HepG2 (cell line): ENCODE measurements around the gene C3orf18. TPM values are rescaled to one million over a fixed set of nuclear protein-coding genes. Genes with fewer than 3 reads are reported as not detected.

Experiments
- ATAC-seq: fragments of 200-7000 bp; cut with Tn5 transposase; 3 replicates; pipeline ENCODE4 v1.9.1; 2020; ENCODE audit warnings: mild to moderate bottlenecking, moderate library complexity
- BruUV-seq: library from RNA; stranded (reverse); fragments of 400-500 nt; replicated peaks from 2 replicates; lab custom pipeline; 2021; lab: Mats Ljungman, UMichigan
- CTCF ChIA-PET: fragments of 300-600 bp; formaldehyde crosslinking; extraction: SDS; loops from one replicate; lab custom pipeline; 2021; ENCODE audit warnings: low total read pairs, inconsistent platforms, low intra/inter-chr PET ratio; lab: Yijun Ruan, JAX
- POLR2A ChIA-PET: fragments of 350-600 bp; sonication (Branson Sonifier 250); formaldehyde crosslinking; loops from one replicate; lab custom pipeline; 2020; ENCODE audit warnings: antibody characterized with exemption, inconsistent platforms; lab: Yijun Ruan, JAX
- DNase-seq: peaks from one replicate; pipeline ENCODE4 v3.0.0-alpha.2; 2015; ENCODE audit warnings: low spot score
- FAIRE-seq: peaks from 3 replicates; lab custom pipeline; 2011; peaks lifted over from hg19 to GRCh38; lab: Jason Lieb, UNC
- H2AFZ ChIP-seq: one replicate; pipeline ENCODE4 v1.6.1; 2011; ENCODE audit warnings: low read length, inconsistent platforms
- H3K27ac ChIP-seq: fragments of 300-600 bp; 3 replicates; pipeline ENCODE4 v1.8.0; 2011; ENCODE audit warnings: mixed run types, mild to moderate bottlenecking, mixed read lengths, low read length, inconsistent platforms; ENCODE audit not compliant: insufficient read depth; ENCODE audit errors: extremely low read length
- H3K27me3 ChIP-seq, 2 experiments: fragments of 200-600 bp in 1 of 2; 2 replicates in 1 of 2; 3 replicates in 1 of 2; pipeline versions ENCODE4 v1.6.0 to v1.8.0; 2011; ENCODE audit warnings: low read length in 2 of 2, mild to moderate bottlenecking in 2 of 2, moderate library complexity in 2 of 2, inconsistent platforms in 1 of 2; ENCODE audit not compliant: insufficient read depth in 2 of 2, control insufficient read depth in 1 of 2
- H3K36me3 ChIP-seq, 2 experiments: fragments of 200-600 bp in 1 of 2; replicated peaks in 1 of 2; 2 replicates in 1 of 2; 3 replicates in 1 of 2; pipeline versions ENCODE4 v1.5.1 to v1.8.0; 2011; ENCODE audit warnings: low read length in 2 of 2, inconsistent platforms in 1 of 2; ENCODE audit not compliant: insufficient read depth in 2 of 2, control insufficient read depth in 1 of 2
- H3K4me1 ChIP-seq: 2 replicates; pipeline ENCODE4 v1.5.1; 2012; ENCODE audit warnings: low read length, inconsistent platforms; ENCODE audit not compliant: insufficient read depth
- H3K4me2 ChIP-seq: 2 replicates; pipeline ENCODE4 v1.6.0; 2011; ENCODE audit warnings: low read depth, low read length, inconsistent platforms
- H3K4me3 ChIP-seq, 3 experiments: fragments of 200-600 bp in 1 of 3; sonication (generic), shearing (Covaris generic) in 1 of 3; replicated peaks in 1 of 3; 2 replicates each; pipeline ENCODE4 v1.5.1; 2011 to 2016; ENCODE audit warnings: low read length in 3 of 3, inconsistent platforms in 2 of 3, low read depth in 2 of 3, mild to moderate bottlenecking in 2 of 3, control low read depth in 1 of 3, mixed read lengths in 1 of 3; ENCODE audit not compliant: insufficient read depth in 1 of 3
- H3K79me2 ChIP-seq: one replicate; pipeline ENCODE4 v1.6.1; 2011; ENCODE audit warnings: low read length, inconsistent platforms; ENCODE audit not compliant: insufficient read depth
- H3K9ac ChIP-seq: 2 replicates; pipeline ENCODE4 v1.6.0; 2011; ENCODE audit warnings: mild to moderate bottlenecking, low read depth, low read length, inconsistent platforms; ENCODE audit not compliant: insufficient read depth
- H3K9me3 ChIP-seq: 2 replicates; pipeline ENCODE4 v1.5.1; 2012; ENCODE audit warnings: mild to moderate bottlenecking, low read length
- H4K20me1 ChIP-seq: 2 replicates; pipeline ENCODE4 v1.6.0; 2011; ENCODE audit warnings: inconsistent platforms, mild to moderate bottlenecking, low read length, moderate library complexity; ENCODE audit not compliant: insufficient read depth
- BORCS8-MEF2B ChIP-seq: sonication (generic); formaldehyde crosslinking; IDR thresholded peaks from 2 replicates; pipeline ENCODE4 v1.8.0; 2022; ENCODE audit warnings: mild to moderate bottlenecking, missing genetic modification reagents
- DR1 ChIP-seq: sonication (generic); formaldehyde crosslinking; IDR thresholded peaks from 2 replicates; pipeline ENCODE4 v1.8.0; 2021; ENCODE audit warnings: mild to moderate bottlenecking, missing genetic modification reagents, inconsistent platforms
- FOXJ3 ChIP-seq: sonication (generic); formaldehyde crosslinking; IDR thresholded peaks from 2 replicates; pipeline ENCODE4 v1.4.0; 2020; ENCODE audit warnings: missing genetic modification reagents, mild to moderate bottlenecking, borderline replicate concordance
- HNF4G ChIP-seq, 2 experiments: sonication (generic) in 1 of 2; formaldehyde crosslinking in 1 of 2; IDR thresholded peaks; 2 replicates each; pipeline versions ENCODE4 v1.4.0 to v1.6.1; 2011 to 2020; ENCODE audit warnings: borderline replicate concordance in 2 of 2, low read depth in 2 of 2, mild to moderate bottlenecking in 2 of 2, low read length in 1 of 2, missing genetic modification reagents in 1 of 2, moderate library complexity in 1 of 2
- KDM5A ChIP-seq: fragments of 200-600 bp; sonication (generic); IDR thresholded peaks from 2 replicates; pipeline ENCODE4 v1.7.0; 2018; ENCODE audit warnings: antibody characterized with exemption, mild to moderate bottlenecking, low read length, borderline replicate concordance
- KLF11 ChIP-seq: IDR thresholded peaks from 2 replicates; pipeline ENCODE4 v1.6.1; 2016; ENCODE audit warnings: missing compliant biosample characterization
- KMT2B ChIP-seq: IDR thresholded peaks from 2 replicates; pipeline ENCODE4 v1.6.1; 2016; ENCODE audit warnings: missing genetic modification reagents, missing compliant biosample characterization
- MTA1 ChIP-seq: sonication (generic); formaldehyde crosslinking; IDR thresholded peaks from 2 replicates; pipeline ENCODE4 v1.4.0; 2020; ENCODE audit warnings: missing genetic modification reagents, mild to moderate bottlenecking, borderline replicate concordance
- MYNN ChIP-seq: sonication (generic); formaldehyde crosslinking; IDR thresholded peaks from 2 replicates; pipeline ENCODE4 v1.4.0; 2020; ENCODE audit warnings: mild to moderate bottlenecking, low read depth, missing genetic modification reagents
- RNF219 ChIP-seq: sonication (generic); formaldehyde crosslinking; IDR thresholded peaks from 2 replicates; pipeline ENCODE4 v1.5.0; 2020; ENCODE audit warnings: mild to moderate bottlenecking, missing genetic modification reagents
- SAFB2 ChIP-seq: sonication (generic); formaldehyde crosslinking; IDR thresholded peaks from 2 replicates; pipeline ENCODE4 v1.5.1; 2020; ENCODE audit warnings: missing genetic modification reagents, low read depth, mild to moderate bottlenecking, borderline replicate concordance
- SALL2 ChIP-seq: sonication (generic); formaldehyde crosslinking; IDR thresholded peaks from 2 replicates; pipeline ENCODE4 v1.8.1; 2023; ENCODE audit warnings: mild to moderate bottlenecking, missing genetic modification reagents, inconsistent platforms
- ZBTB25 ChIP-seq: IDR thresholded peaks from 2 replicates; pipeline ENCODE4 v1.6.1; 2018; ENCODE audit warnings: missing genetic modification reagents
- ZBTB26 ChIP-seq: IDR thresholded peaks from 2 replicates; pipeline ENCODE4 v1.6.1; 2016; ENCODE audit warnings: missing compliant biosample characterization, missing genetic modification reagents, borderline replicate concordance
- ZBTB8A ChIP-seq: sonication (generic); formaldehyde crosslinking; IDR thresholded peaks from 2 replicates; pipeline ENCODE4 v1.4.0; 2020; ENCODE audit warnings: mild to moderate bottlenecking, low read depth, missing genetic modification reagents, borderline replicate concordance
- ZNF296 ChIP-seq: sonication (generic); formaldehyde crosslinking; conservative IDR thresholded peaks from 2 replicates; pipeline ENCODE4 v1.5.0; 2020; ENCODE audit warnings: mild to moderate bottlenecking, missing genetic modification reagents
- ZNF451 ChIP-seq: sonication (generic); formaldehyde crosslinking; IDR thresholded peaks from 2 replicates; pipeline ENCODE4 v1.5.0; 2020; ENCODE audit warnings: mild to moderate bottlenecking, missing genetic modification reagents
- ZNF672 ChIP-seq: sonication (generic); formaldehyde crosslinking; IDR thresholded peaks from 2 replicates; pipeline ENCODE4 v1.8.1; 2022; ENCODE audit warnings: missing genetic modification reagents
- WGBS: methylation state at CpG from one replicate; pipeline ENCODE4 v1.1.6; 2017; ENCODE audit warnings: low lambda C conversion rate; 5-methylcytosine and 5-hydroxymethylcytosine counted together
- in situ Hi-C: cut with HindIII; loops from 2 replicates; pipeline ENCODE4 v1.10.0; 2017; ENCODE audit warnings: low pct_unique_long_range_greater_than_20kb; ENCODE audit not compliant: extremely low pct_ligation_motif_present
- intact Hi-C: fragments of 100-400 bp; cut with micrococcal nuclease; formaldehyde crosslinking; loops from one replicate; pipeline ENCODE4 v1.10.0; 2022; ENCODE audit not compliant: unreplicated experiment
- polyA plus RNA-seq, 8 experiments: library from polyadenylated mRNA; depleted of rRNA in 3 of 8; stranded (reverse) in 7 of 8; unstranded in 1 of 8; fragments of >200 nt; fragmentation: Illumina TruSeq in 4 of 8; extraction: Trizol in 4 of 8; gene quantifications; 2 replicates each; pipeline versions ENCODE4 v1.2.1 to v1.2.3, GENCODE V29; 2011 to 2016; ENCODE audit warnings: low read depth in 4 of 8, missing spikeins in 1 of 8, mixed read lengths in 1 of 8; ENCODE audit not compliant: insufficient read depth in 1 of 8
- total RNA-seq, 5 experiments: library from RNA; depleted of rRNA; stranded (reverse); fragments of >200 nt; fragmentation: Illumina TruSeq; extraction: Trizol; gene quantifications; 2 replicates each; pipeline ENCODE4 v1.2.3, GENCODE V29; 2016; ENCODE audit warnings: low read depth in 1 of 5

C3orf18 gene
- total and polyA plus RNA-seq, 2 of the 13 experiments (the other 11 are each of a cell fraction or from before 2014, with no cell fraction given) = 1.6 to 4.8 TPM

GRCh38 chr3:50568947-50569749 lies 1.6 kb upstream of the C3orf18 start, which contains the start of gene HEMK1 (continued):
- peak; percentile 86; the same call in 1 of the 2 replicates for TF ChIP-seq ZBTB25 (CRISPR knock-in tag)
- TF ChIP-seq KDM5A = peak; percentile 94
- TF ChIP-seq MTA1 = 0 out of 2 replicates have a peak, but pooled peaks have one; percentile 36

- no peak overlapping the region for H3K27ac ChIP-seq
- peak overlapping the region; percentile 41; the same call in 1 of the 2 replicates for H3K9ac ChIP-seq
- intact Hi-C loops (no loop called here), in situ Hi-C loops (no loop called here)
- no peaks in the 10 kb centered on the region for H3K9me3 ChIP-seq
- H3K4me3 ChIP-seq = peak overlapping the region; percentile 50 to 78 (median 51); a peak in 5 of 6 replicates
- H4K20me1 ChIP-seq = no peaks in the 10 kb centered on the region
- FAIRE-seq (no peak), DNase-seq (no peak), ATAC-seq (no peak)
- POLR2A ChIA-PET = interaction anchor here (0.9 to 2.0 kb wide), 3 partner anchors 34 to 230 kb away, joined by 3 to 9 read pairs (median 6); partner anchors contain the start of gene CISH
- H3K27me3 ChIP-seq = peaks cover 4 to 24% of the 10 kb centered on the region in 2 experiments; a peak in 3 of 5 replicates
- CTCF ChIA-PET = no interaction called here
- no peak overlapping the region for H2AFZ ChIP-seq
- BruUV-seq = no TSS peak
- peaks cover 45% of the 10 kb centered on the region for H3K4me1 ChIP-seq
- H3K4me2 ChIP-seq = peak overlapping the region; percentile 80
- H3K36me3 ChIP-seq = no peaks in the 10 kb centered on the region
- H3K79me2 ChIP-seq = no peaks in the 10 kb centered on the region
- WGBS = 4% methylated on average over 5 of the region's 11 CpGs
- TF ChIP-seq HNF4G (IDR thresholded peaks at IDR 0.05; ENCODE audit: borderline replicate concordance, low read depth, low read length) (no peak), HNF4G (CRISPR knock-in tag; IDR thresholded peaks at IDR 0.05; ENCODE audit: borderline replicate concordance, low read depth) (no peak), MYNN (CRISPR knock-in tag) (no peak), ZNF296 (no peak), RNF219 (CRISPR knock-in tag) (no peak), ZNF672 (CRISPR knock-in tag) (no peak), SALL2 (CRISPR knock-in tag) (no peak), BORCS8-MEF2B (CRISPR knock-in tag) (0 out of 2 replicates have a peak, but pooled peaks have one; percentile 18), DR1 (CRISPR knock-in tag) (no peak), KLF11 (no peak), ZBTB26 (CRISPR knock-in tag) (no peak), ZBTB8A (CRISPR knock-in tag) (no peak), ZNF451 (CRISPR knock-in tag) (0 out of 2 replicates have a peak, but pooled peaks have one; percentile 28), KMT2B (CRISPR knock-in tag) (no peak), SAFB2 (CRISPR knock-in tag) (no peak), FOXJ3 (CRISPR knock-in tag) (no peak)
Observed at GRCh38 chr3:50567011-50567385, 549 bp downstream of the C3orf18 start.
